Measurements from ENCODE around the gene LRRC7.

DNA sequence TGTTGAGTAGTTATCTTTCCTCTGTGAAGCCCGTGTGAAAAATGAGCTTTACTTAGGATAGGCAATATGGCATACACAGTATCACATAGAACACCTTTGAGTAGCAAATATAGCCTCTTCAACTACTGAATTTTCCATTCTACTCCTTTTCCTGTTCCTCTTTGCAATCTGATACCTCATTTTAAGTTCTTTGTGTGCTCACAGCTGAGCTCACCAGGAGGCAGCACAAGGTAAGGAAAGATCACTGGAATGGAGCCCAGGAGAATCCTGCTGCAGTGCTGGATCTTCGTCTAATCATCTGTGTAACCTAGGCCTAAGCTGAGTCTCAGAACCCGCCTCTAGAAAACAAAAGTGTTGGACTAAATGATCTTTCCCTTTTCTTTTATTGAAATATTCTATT, 466.7 kb downstream of the LRRC7 start:
- TF ChIP-seq, protein P1, sequence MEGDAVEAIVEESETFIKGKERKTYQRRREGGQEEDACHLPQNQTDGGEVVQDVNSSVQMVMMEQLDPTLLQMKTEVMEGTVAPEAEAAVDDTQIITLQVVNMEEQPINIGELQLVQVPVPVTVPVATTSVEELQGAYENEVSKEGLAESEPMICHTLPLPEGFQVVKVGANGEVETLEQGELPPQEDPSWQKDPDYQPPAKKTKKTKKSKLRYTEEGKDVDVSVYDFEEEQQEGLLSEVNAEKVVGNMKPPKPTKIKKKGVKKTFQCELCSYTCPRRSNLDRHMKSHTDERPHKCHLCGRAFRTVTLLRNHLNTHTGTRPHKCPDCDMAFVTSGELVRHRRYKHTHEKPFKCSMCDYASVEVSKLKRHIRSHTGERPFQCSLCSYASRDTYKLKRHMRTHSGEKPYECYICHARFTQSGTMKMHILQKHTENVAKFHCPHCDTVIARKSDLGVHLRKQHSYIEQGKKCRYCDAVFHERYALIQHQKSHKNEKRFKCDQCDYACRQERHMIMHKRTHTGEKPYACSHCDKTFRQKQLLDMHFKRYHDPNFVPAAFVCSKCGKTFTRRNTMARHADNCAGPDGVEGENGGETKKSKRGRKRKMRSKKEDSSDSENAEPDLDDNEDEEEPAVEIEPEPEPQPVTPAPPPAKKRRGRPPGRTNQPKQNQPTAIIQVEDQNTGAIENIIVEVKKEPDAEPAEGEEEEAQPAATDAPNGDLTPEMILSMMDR (IDR thresholded peaks at IDR 0.05), result no peak
- no peak for TF ChIP-seq POLR2A (IDR thresholded peaks at IDR 0.05)
